BLaER1 (cell line): Measurements from ENCODE around the gene CPT1B.
"Not testable (repeated sequence)": the region's sequence is repeated elsewhere in the genome, so short reads cannot be mapped to it uniquely, and the experiment has no call there.

Source experiments
- H3K27ac ChIP-seq: shearing (Covaris generic); formaldehyde crosslinking; 2 replicates; pipeline ENCODE4 v1.8.1; 2022
- H3K27me3 ChIP-seq: shearing (Covaris generic); formaldehyde crosslinking; 2 replicates; pipeline ENCODE4 v1.8.1; 2022
- H3K36me3 ChIP-seq: shearing (Covaris generic); formaldehyde crosslinking; 2 replicates; pipeline ENCODE4 v1.8.1; 2022
- H3K4me1 ChIP-seq: shearing (Covaris generic); formaldehyde crosslinking; 2 replicates; pipeline ENCODE4 v1.8.1; 2022
- H3K4me2 ChIP-seq: shearing (Covaris generic); formaldehyde crosslinking; 2 replicates; pipeline ENCODE4 v1.8.1; 2022
- H3K4me3 ChIP-seq: shearing (Covaris generic); formaldehyde crosslinking; 2 replicates; pipeline ENCODE4 v1.8.1; 2022
- H3K9ac ChIP-seq: shearing (Covaris generic); formaldehyde crosslinking; 2 replicates; pipeline ENCODE4 v1.8.1; 2022
- H3K9me3 ChIP-seq: shearing (Covaris generic); formaldehyde crosslinking; 2 replicates; pipeline ENCODE4 v1.8.1; 2022
- H4K20me1 ChIP-seq: shearing (Covaris generic); formaldehyde crosslinking; 2 replicates; pipeline ENCODE4 v1.8.1; 2022
- Cebpa-rat ChIP-seq: shearing (Covaris generic); IDR thresholded peaks from 2 replicates; pipeline ENCODE4 v1.8.1; 2022

The CPT1B gene

DNA sequence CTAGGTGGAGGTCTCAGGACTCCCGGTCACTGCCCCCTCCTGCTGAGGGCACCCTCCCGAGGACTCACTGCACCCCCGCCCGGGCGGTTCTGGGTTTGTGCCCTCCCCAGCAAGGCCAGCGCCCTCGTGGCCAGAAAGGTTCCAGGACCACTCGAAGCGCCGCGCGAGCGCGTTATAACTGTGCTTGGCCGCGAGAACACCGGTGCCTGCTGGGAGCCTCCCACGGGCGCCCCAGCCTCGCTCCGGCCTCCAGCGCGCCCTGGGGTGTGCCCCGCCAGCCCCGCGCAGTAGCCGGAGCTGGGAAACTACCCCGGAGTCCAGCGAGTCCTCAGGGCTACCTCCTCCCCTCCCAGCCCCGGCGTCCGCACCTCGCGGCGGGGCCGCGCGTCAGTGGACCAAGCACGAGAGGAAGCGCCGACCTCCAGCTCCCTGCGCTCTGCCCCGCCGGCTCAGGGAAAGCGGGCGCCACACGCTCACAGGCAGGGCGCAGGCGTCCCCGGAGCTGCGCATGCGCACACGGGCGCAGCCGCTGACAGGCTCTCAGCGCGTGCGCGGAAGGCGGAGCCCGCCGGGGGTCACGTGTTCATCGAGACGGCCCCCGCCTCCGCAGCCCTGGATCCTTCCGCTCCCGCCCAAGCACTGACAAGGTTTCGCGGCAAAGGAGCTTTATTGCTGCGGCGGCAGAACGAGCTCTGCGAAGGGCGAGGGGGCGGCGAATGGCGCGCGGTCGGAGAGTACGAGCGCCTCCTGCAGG is 52.9 kb downstream of the CPT1B start, which contains the start of gene SCO2:
TSS of gene SCO2 (minus strand) at position 495 of the 754 bp plus-strand sequence. CDS start 1,187 bp downstream, outside the sequence.
- Histone ChIP-seq H3K9me3 (peaks cover 11% of the 10 kb centered on the region), H3K27ac (peak within 1 kb of the TSS; percentile 94)
- no peak for TF ChIP-seq Cebpa-rat

GRCh38 chr22:50524676-50525103 is 53.5 kb downstream of the CPT1B start:
- TF ChIP-seq Cebpa-rat = no peak
- Histone ChIP-seq H3K27me3 (peaks cover 19% of the 10 kb centered on the region), H3K4me3 (peak overlapping the region; percentile 80), H3K27ac (peak overlapping the region; percentile 94), H3K9ac (peak overlapping the region; percentile 88), H3K4me1 (peaks cover 38% of the 10 kb centered on the region), H3K4me2 (peak overlapping the region; percentile 94), H3K9me3 (peaks cover 5% of the 10 kb centered on the region), H3K36me3 (peaks cover 45% of the 10 kb centered on the region), H4K20me1 (peaks cover 36% of the 10 kb centered on the region)

More for the DNA sequence above, 52.9 kb downstream of the CPT1B start, which contains the start of gene SCO2:
- peak within 1 kb of the TSS; percentile 88 for H3K9ac ChIP-seq
- H3K27me3 ChIP-seq = peaks cover 25% of the 10 kb centered on the region
- peak within 1 kb of the TSS; percentile 80 for H3K4me3 ChIP-seq
- H4K20me1 ChIP-seq = peaks cover 42% of the 10 kb centered on the region
- H3K36me3 ChIP-seq = peaks cover 39% of the 10 kb centered on the region
- H3K4me1 ChIP-seq = peaks cover 44% of the 10 kb centered on the region
- H3K4me2 ChIP-seq = peak within 1 kb of the TSS; percentile 94

- peaks cover 52% of the 10 kb centered on the region for H3K36me3 ChIP-seq
- peaks cover 35% of the 10 kb centered on the region for H4K20me1 ChIP-seq
- peaks cover 13% of the 10 kb centered on the region for H3K27me3 ChIP-seq
- no peaks in the 10 kb centered on the region for H3K9me3 ChIP-seq
- peak overlapping the region; percentile 80 for H3K4me3 ChIP-seq
- no peak overlapping the region for H3K27ac ChIP-seq
- peaks cover 36% of the 10 kb centered on the region for H3K4me1 ChIP-seq
- peak overlapping the region; percentile 88 for H3K9ac ChIP-seq
- no peak for TF ChIP-seq Cebpa-rat
- peak overlapping the region; percentile 94 for H3K4me2 ChIP-seq
These were observed 54.2 kb downstream of the CPT1B start for GRCh38 chr22:50523806-50524675.

DNA sequence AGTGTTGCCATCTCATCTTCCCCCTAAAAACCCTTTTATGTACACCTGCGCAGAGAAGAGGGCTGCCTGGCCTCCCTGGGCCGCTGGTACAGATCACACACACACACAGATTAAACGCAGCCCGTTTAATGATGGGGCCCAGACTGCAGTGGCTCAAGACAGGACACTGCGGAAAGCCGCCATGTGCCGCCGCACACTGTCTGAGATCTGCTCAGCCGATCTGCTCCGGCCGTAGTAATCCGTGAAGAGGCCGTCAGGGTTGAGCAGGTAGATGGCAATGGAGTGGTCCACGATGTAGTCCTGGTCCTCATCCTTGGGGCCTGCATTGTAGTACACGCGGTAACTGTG is 54.8 kb downstream of the CPT1B start:
- H3K9ac ChIP-seq = no peak overlapping the region
- H3K4me1 ChIP-seq = peaks cover 30% of the 10 kb centered on the region
- peaks cover 33% of the 10 kb centered on the region for H4K20me1 ChIP-seq
- H3K4me3 ChIP-seq = no peak overlapping the region
- no peak overlapping the region for H3K4me2 ChIP-seq
- no peaks in the 10 kb centered on the region for H3K9me3 ChIP-seq
- peaks cover 58% of the 10 kb centered on the region for H3K36me3 ChIP-seq
- H3K27me3 ChIP-seq = peaks cover 7% of the 10 kb centered on the region; the same call in 1 of the 2 replicates
- no peak for TF ChIP-seq Cebpa-rat
- no peak overlapping the region for H3K27ac ChIP-seq

- TF ChIP-seq Cebpa-rat = no peak
- Histone ChIP-seq H3K36me3 (peaks cover 63% of the 10 kb centered on the region), H3K4me1 (peaks cover 27% of the 10 kb centered on the region), H3K27ac (no peak overlapping the region), H4K20me1 (peaks cover 38% of the 10 kb centered on the region), H3K9ac (no peak overlapping the region), H3K27me3 (peaks cover 2% of the 10 kb centered on the region; the same call in 1 of the 2 replicates), H3K9me3 (no peaks in the 10 kb centered on the region), H3K4me2 (no peak overlapping the region), H3K4me3 (no peak overlapping the region)
These were observed 55.3 kb downstream of the CPT1B start for GRCh38 chr22:50522806-50523438.

GRCh38 chr22:50522208-50522805 is 55.9 kb downstream of the CPT1B start:
- Histone ChIP-seq H3K9ac (no peak overlapping the region), H4K20me1 (peaks cover 44% of the 10 kb centered on the region), H3K27me3 (no peaks in the 10 kb centered on the region), H3K27ac (no peak overlapping the region), H3K36me3 (peaks cover 69% of the 10 kb centered on the region), H3K9me3 (no peaks in the 10 kb centered on the region), H3K4me3 (no peak overlapping the region), H3K4me2 (no peak overlapping the region), H3K4me1 (peaks cover 23% of the 10 kb centered on the region)
- TF ChIP-seq Cebpa-rat = no peak

DNA sequence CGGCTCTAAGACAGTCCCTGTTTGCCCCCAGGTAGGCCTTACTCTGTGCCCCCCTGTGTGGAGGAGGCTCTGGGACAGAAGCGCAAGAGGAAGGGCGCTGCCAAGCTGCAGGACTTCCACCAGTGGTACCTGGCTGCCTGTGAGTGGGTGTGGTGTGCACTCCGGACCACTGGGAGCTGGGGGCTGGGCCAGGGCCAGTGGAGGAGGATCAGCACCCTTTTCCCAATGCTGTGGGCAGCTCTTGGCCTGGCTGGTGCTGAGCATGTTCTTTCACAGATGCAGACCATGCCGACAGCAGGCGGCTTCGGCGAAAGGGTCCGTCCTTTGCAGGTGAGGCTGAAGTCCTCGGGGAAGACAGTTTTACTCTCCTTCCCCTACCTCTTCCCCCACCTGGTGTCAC is 56.5 kb downstream of the CPT1B start:
- H4K20me1 ChIP-seq = peaks cover 50% of the 10 kb centered on the region
- no peaks in the 10 kb centered on the region for H3K27me3 ChIP-seq
- peaks cover 23% of the 10 kb centered on the region for H3K4me1 ChIP-seq
- TF ChIP-seq Cebpa-rat = no peak
- H3K4me3 ChIP-seq = no peak overlapping the region
- H3K9me3 ChIP-seq = no peaks in the 10 kb centered on the region
- H3K9ac ChIP-seq = no peak overlapping the region
- no peak overlapping the region for H3K4me2 ChIP-seq
- peaks cover 75% of the 10 kb centered on the region for H3K36me3 ChIP-seq
- H3K27ac ChIP-seq = no peak overlapping the region

DNA sequence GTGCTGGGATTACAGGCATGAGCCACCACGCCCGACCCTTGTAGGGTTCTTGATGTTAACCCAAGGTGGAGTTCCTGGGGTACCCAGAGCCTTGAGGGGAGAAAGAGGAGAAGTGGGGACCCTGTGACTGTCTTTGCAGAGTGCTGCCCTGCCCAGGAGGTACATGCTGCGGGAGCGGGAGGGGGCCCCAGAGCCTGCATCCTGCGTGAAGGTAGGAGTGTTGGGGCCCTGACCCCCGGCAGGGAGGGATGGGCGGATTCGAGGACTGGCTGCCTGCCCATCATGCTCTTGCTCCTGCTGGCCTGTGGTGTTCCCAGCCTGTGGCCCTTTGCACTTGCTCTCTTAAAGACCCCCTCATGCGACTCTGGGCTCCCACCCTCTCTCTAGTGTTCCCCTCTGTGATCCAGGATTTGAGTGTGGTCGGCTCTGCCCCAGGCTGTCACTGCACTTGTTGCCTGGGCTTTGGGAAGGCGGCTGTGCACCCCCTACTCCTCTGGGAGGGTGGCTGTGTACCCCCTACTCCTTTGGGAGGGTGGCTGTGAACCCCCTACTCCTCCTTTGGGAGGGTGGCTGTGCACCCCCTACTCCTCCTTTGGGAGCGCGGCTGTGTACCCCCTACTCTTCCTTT is 57.3 kb downstream of the CPT1B start:
- Histone ChIP-seq H4K20me1 (peaks cover 57% of the 10 kb centered on the region), H3K4me3 (no peak overlapping the region), H3K4me1 (peaks cover 27% of the 10 kb centered on the region), H3K9ac (no peak overlapping the region), H3K9me3 (no peaks in the 10 kb centered on the region), H3K27me3 (no peaks in the 10 kb centered on the region), H3K27ac (no peak overlapping the region), H3K4me2 (no peak overlapping the region), H3K36me3 (peaks cover 83% of the 10 kb centered on the region)
- no peak for TF ChIP-seq Cebpa-rat

- Histone ChIP-seq H3K4me1 (peaks cover 29% of the 10 kb centered on the region), H3K36me3 (peaks cover 87% of the 10 kb centered on the region), H4K20me1 (peaks cover 62% of the 10 kb centered on the region)
- H3K27me3 ChIP-seq, H3K9me3 ChIP-seq, H3K27ac ChIP-seq, H3K9ac ChIP-seq, H3K4me3 ChIP-seq, H3K4me2 ChIP-seq: not testable (repeated sequence)
These were observed 58.0 kb downstream of the CPT1B start for GRCh38 chr22:50520184-50520583.
